ENCODE measurements around the gene KCTD16.

Gene KCTD16

GRCh38 chr5:144335561-144335960, 164.9 kb downstream of the KCTD16 start:
- DNase-seq (ENCODE audit: low spot score): no peak

GRCh38 chr5:144336191-144336961, 165.7 kb downstream of the KCTD16 start:
- DNase-seq (ENCODE audit: low spot score): no peak

- DNase-seq (ENCODE audit: low spot score): no peak
Observed at GRCh38 chr5:144352330-144352729, 181.7 kb downstream of the KCTD16 start.

GRCh38 chr5:144352732-144353317, 182.2 kb downstream of the KCTD16 start:
- DNase-seq (ENCODE audit: low spot score): no peak

GRCh38 chr5:144356489-144356888, 185.8 kb downstream of the KCTD16 start:
- DNase-seq (ENCODE audit: low spot score): no peak

GRCh38 chr5:144361406-144361805, 190.7 kb downstream of the KCTD16 start:
- no peak for DNase-seq (ENCODE audit: low spot score)

- DNase-seq (ENCODE audit: low spot score): no peak
Observed at GRCh38 chr5:144365885-144366284, 195.2 kb downstream of the KCTD16 start.

- DNase-seq (ENCODE audit: low spot score): no peak
Observed at GRCh38 chr5:144367991-144368390, 197.3 kb downstream of the KCTD16 start.

DNA sequence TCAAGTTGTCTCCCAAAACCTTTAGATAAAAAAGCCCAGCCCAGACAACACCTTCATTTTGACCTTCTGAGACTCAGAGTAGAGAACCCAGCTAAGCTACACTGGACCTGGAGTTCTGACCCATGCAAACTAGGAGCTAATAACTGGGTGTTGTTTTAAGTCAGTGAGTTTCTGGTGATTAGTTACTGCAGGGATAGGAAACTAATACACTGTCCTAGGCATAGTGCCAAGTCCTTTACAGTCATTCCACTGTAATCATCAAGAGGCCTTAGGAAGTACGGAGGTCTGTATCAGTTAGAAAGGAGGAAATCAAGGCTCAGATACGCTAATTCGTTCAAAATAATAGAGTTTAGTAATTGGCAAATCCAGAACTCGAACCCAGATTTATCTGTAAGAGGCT, 197.9 kb downstream of the KCTD16 start:
- no peak for DNase-seq (ENCODE audit: low spot score)

DNA sequence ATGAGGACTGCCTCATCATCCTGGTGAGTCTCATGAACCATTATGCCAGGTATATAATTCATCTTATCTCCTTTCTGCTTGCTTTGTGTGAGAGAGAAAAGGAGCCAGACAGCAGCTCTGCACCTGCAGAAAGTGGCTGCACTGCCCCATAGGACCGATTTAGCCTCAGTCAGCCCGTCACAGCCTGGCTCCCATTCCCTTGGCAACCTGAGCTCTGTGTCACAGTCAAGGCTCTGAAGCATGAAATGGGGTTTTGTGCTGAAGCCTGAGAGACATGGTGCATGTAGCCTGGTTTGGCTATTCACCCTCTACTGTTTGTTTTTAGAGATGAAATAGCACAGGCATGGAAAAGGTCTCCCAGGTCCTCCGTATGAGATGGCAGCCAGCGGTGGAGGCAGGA, 198.3 kb downstream of the KCTD16 start:
- DNase-seq (ENCODE audit: low spot score): no peak

DNA sequence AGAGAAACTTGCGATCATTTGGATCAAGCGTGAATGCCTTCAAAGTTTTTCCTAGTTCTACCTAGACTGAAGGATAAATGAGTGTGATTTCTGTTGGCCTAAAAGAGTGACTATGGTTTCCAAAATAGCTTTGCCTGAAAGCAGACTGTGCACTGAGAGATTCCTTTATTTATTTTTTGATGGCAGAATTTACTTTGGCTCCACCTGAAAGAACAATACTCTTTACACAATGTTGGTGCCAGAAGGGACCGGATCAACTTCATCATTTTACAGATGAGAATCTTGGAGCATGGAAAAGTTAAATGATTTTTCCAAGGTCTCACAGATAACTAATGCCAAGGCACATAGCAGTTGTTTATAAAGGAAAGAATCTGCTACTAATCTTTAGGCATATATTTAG, 199.6 kb downstream of the KCTD16 start:
- DNase-seq (ENCODE audit: low spot score): no peak

- no peak for DNase-seq (ENCODE audit: low spot score)
Observed at GRCh38 chr5:144374637-144375036, 204.0 kb downstream of the KCTD16 start.

- DNase-seq (ENCODE audit: low spot score): no peak
Observed at GRCh38 chr5:144377207-144377606, 206.5 kb downstream of the KCTD16 start.

GRCh38 chr5:144378681-144379080, 208.0 kb downstream of the KCTD16 start:
- no peak for DNase-seq (ENCODE audit: low spot score)

DNA sequence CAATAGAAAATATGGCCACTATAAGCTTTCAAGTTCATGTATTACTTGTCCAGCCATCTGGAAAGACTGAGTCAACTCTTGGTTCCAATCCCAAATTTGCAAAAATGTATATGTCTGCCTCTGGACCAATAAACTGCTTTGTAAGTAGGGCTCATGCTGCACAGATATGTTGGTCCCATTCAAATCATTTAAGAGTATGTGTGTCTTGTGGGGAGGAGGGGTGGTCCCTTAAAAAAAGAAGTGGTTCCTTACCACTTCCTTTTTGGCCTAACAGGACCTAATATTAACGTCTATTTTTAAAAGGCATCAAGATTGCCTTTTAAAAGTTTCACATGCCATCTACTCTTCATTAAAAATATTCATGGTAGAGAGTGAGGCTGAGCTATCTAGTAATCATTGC, 214.9 kb downstream of the KCTD16 start:
- no peak for DNase-seq (ENCODE audit: low spot score)

DNA sequence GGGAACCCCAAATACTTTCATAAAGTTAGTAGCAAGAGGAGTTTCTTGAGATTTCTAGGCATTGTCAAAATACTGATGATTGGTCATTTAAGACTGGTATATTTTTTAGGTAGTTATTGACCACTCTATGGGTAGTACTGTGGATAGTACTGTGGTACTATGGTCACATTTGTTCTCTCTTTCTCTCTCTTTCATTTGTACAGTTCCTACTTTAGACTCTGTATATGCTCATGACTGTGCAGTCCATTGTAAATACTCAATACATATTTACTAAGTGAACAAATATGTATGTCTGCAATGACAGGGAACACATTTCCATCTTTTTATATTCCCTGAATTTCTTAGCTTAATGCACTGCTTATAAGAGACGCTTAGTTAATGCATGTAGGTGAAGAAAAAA, 215.6 kb downstream of the KCTD16 start:
- no peak for DNase-seq (ENCODE audit: low spot score)

GRCh38 chr5:144390133-144390532, 219.5 kb downstream of the KCTD16 start:
- no peak for DNase-seq (ENCODE audit: low spot score)

- DNase-seq (ENCODE audit: low spot score): no peak
Observed at GRCh38 chr5:144391044-144391443, 220.4 kb downstream of the KCTD16 start.

- no peak for DNase-seq (ENCODE audit: low spot score)
Observed at GRCh38 chr5:144393641-144394435, 223.2 kb downstream of the KCTD16 start.

GRCh38 chr5:144395704-144396103, 225.0 kb downstream of the KCTD16 start:
- no peak for DNase-seq (ENCODE audit: low spot score)

DNA sequence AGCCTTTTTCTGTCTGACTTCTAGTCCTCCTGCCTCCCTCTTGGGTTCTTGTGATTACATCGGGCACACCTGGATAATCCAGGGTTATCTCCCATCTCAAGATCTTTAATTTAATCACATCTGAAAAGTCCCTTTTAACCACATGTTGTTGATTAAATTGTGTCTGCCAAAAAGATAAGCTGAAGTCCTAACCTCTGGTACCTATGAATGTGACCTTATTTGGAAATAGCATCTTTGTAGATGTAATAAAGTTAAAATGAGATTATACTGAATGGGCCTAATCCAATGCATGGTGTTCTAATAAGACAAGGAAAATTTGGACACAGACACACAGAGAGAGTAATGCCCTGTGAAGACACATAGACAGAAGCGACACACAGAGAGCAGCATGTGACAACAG, 232.4 kb downstream of the KCTD16 start:
- DNase-seq (ENCODE audit: low spot score): no peak

- DNase-seq (ENCODE audit: low spot score): no peak
Observed at GRCh38 chr5:144403817-144404420, 233.2 kb downstream of the KCTD16 start.

DNA sequence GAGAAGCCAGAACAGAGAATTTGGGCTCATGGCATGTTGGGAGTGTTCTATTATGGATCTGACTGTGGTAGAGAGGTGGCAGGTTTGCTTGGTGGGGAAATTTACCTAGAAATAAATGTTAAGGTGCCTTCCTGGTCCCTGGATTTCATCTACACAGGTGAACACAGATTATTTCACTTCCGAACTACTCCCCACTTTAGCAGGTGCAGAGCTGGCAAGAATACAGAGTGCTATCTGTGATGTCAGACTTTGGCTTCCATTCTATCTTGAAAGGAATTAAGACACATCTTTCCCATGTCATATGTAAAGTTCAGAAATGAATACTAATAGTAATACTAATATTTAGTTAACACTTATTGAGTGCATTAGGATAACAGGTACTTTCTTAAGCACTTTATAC, 234.0 kb downstream of the KCTD16 start:
- DNase-seq (ENCODE audit: low spot score): no peak
